Measurements from ENCODE around the gene LIMCH1.
A peak's percentile ranks its signal among the peaks of the same experiment; 100 is the strongest.
"Not testable (repeated sequence)": the region's sequence is repeated elsewhere in the genome, so short reads cannot be mapped to it uniquely, and the experiment has no call there.

Gene LIMCH1

GRCh38 chr4:41651150-41651549 is 113.2 kb downstream of the LIMCH1 start:
- DNase-seq: not testable (repeated sequence)

GRCh38 chr4:41652971-41653370 is 115.0 kb downstream of the LIMCH1 start:
- no peak for DNase-seq

GRCh38 chr4:41653523-41653922 is 115.6 kb downstream of the LIMCH1 start:
- DNase-seq: no peak

GRCh38 chr4:41655177-41655576 is 117.2 kb downstream of the LIMCH1 start:
- no peak for DNase-seq

- DNase-seq: no peak
These were observed 118.1 kb downstream of the LIMCH1 start for GRCh38 chr4:41656106-41656505.

- no peak for DNase-seq
These were observed 118.9 kb downstream of the LIMCH1 start for GRCh38 chr4:41656572-41657520.

- DNase-seq: no peak
These were observed 119.6 kb downstream of the LIMCH1 start for GRCh38 chr4:41657561-41657960.

GRCh38 chr4:41658163-41658562 is 120.2 kb downstream of the LIMCH1 start:
- no peak for DNase-seq

GRCh38 chr4:41660352-41660751 is 122.4 kb downstream of the LIMCH1 start:
- no peak for DNase-seq

GRCh38 chr4:41661442-41662076 is 123.6 kb downstream of the LIMCH1 start:
- DNase-seq: peak; percentile 58

GRCh38 chr4:41665636-41666207 is 127.8 kb downstream of the LIMCH1 start:
- DNase-seq: no peak

GRCh38 chr4:41668024-41668423 is 130.1 kb downstream of the LIMCH1 start:
- no peak for DNase-seq

- DNase-seq: peak; percentile 37
These were observed 132.6 kb downstream of the LIMCH1 start for GRCh38 chr4:41670530-41670929.

- DNase-seq: peak; percentile 34
These were observed 133.0 kb downstream of the LIMCH1 start for GRCh38 chr4:41670982-41671381.

- no peak for DNase-seq
These were observed 140.3 kb downstream of the LIMCH1 start for GRCh38 chr4:41678086-41678816.

- no peak for DNase-seq
These were observed 141.0 kb downstream of the LIMCH1 start for GRCh38 chr4:41678951-41679350.

- no peak for DNase-seq
These were observed 142.0 kb downstream of the LIMCH1 start for GRCh38 chr4:41679991-41680390.

GRCh38 chr4:41681054-41681453 is 143.1 kb downstream of the LIMCH1 start:
- DNase-seq: no peak

GRCh38 chr4:41683326-41683725 is 145.4 kb downstream of the LIMCH1 start:
- no peak for DNase-seq

- DNase-seq: no peak
These were observed 148.9 kb downstream of the LIMCH1 start for GRCh38 chr4:41686893-41687292.

GRCh38 chr4:41687971-41688370 is 150.0 kb downstream of the LIMCH1 start:
- no peak for DNase-seq

GRCh38 chr4:41692717-41693345 is 154.9 kb downstream of the LIMCH1 start:
- DNase-seq: peak; percentile 7

- peak; percentile 30 for DNase-seq
These were observed 155.7 kb downstream of the LIMCH1 start for GRCh38 chr4:41693629-41694028.
